Islet precursor cell (in vitro differentiated cells): ENCODE results near the gene SLC25A25.
"Not testable (repeated sequence)": the region's sequence is repeated elsewhere in the genome, so short reads cannot be mapped to it uniquely, and the experiment has no call there.

ENCODE experiments used
- DNase-seq: peaks from one replicate; pipeline ENCODE4 v3.0.0-alpha.2; 2018

The SLC25A25 gene

GRCh38 chr9:128098297-128099230 lies 30.5 kb downstream of the SLC25A25 start:
- DNase-seq, result peak; percentile 98

- DNase-seq, result no peak
Measured at GRCh38 chr9:128099231-128099931, 31.3 kb downstream of the SLC25A25 start.

GRCh38 chr9:128099932-128100491 lies 32.0 kb downstream of the SLC25A25 start:
- DNase-seq, result no peak

GRCh38 chr9:128100581-128100980 lies 32.5 kb downstream of the SLC25A25 start:
- no peak for DNase-seq

GRCh38 chr9:128101231-128101661 lies 33.2 kb downstream of the SLC25A25 start:
- DNase-seq, result no peak

- DNase-seq, result no peak
Measured at GRCh38 chr9:128101690-128102089, 33.7 kb downstream of the SLC25A25 start.

GRCh38 chr9:128102196-128102595 lies 34.2 kb downstream of the SLC25A25 start:
- no peak for DNase-seq

GRCh38 chr9:128102861-128103588 lies 35.0 kb downstream of the SLC25A25 start:
- DNase-seq, result peak; percentile 61

- peak; percentile 72 for DNase-seq
Measured at GRCh38 chr9:128103589-128103962, 35.5 kb downstream of the SLC25A25 start.

GRCh38 chr9:128104171-128104618 lies 36.2 kb downstream of the SLC25A25 start:
- DNase-seq, result no peak

- DNase-seq, result no peak
Measured at GRCh38 chr9:128105538-128106175, 37.6 kb downstream of the SLC25A25 start.

- DNase-seq, result peak; percentile 54
Measured at GRCh38 chr9:128106181-128106939, 38.3 kb downstream of the SLC25A25 start.

- no peak for DNase-seq
Measured at GRCh38 chr9:128106940-128107467, 39.0 kb downstream of the SLC25A25 start.

- DNase-seq, result no peak
Measured at GRCh38 chr9:128107468-128108268, 39.6 kb downstream of the SLC25A25 start.

- DNase-seq, result no peak
Measured at GRCh38 chr9:128108269-128109049, 40.4 kb downstream of the SLC25A25 start.

- no peak for DNase-seq
Measured at GRCh38 chr9:128109050-128109709, 41.1 kb downstream of the SLC25A25 start.

GRCh38 chr9:128111726-128112125 lies 43.7 kb downstream of the SLC25A25 start:
- not testable (repeated sequence) for DNase-seq

- no peak for DNase-seq
Measured at GRCh38 chr9:128113526-128114325, 45.7 kb downstream of the SLC25A25 start.
